H1 (cell line): ENCODE data around the gene NINJ2. TPM values are rescaled to one million over a fixed set of nuclear protein-coding genes. Genes with fewer than 3 reads are reported as not detected.

Experiments
- ATF3 ChIP-seq: IDR thresholded peaks from 2 replicates; pipeline ENCODE4 v1.6.1; 2011; ENCODE audit warnings: low read depth, mild to moderate bottlenecking, low read length; ENCODE audit not compliant: insufficient read depth
- BACH1 ChIP-seq: IDR thresholded peaks from 2 replicates; pipeline ENCODE4 v1.6.1; 2012; ENCODE audit warnings: low read length, improper control_type of control experiment
- BRCA1 ChIP-seq: IDR thresholded peaks from 2 replicates; pipeline ENCODE4 v1.6.1; 2012; ENCODE audit warnings: low read depth, low read length, improper control_type of control experiment
- CTCF ChIP-seq, 3 experiments: IDR thresholded peaks; 1 replicate in 2 of 3; 2 replicates in 1 of 3; pipeline versions ENCODE4 v1.5.1 to v1.6.1; 2011; ENCODE audit warnings: low read length in 3 of 3, mild to moderate bottlenecking in 3 of 3, inconsistent platforms in 2 of 3, low read depth in 1 of 3, moderate library complexity in 1 of 3; ENCODE audit not compliant: insufficient read depth in 1 of 3; ENCODE audit errors: control extremely low read depth in 1 of 3
- EGR1 ChIP-seq: IDR thresholded peaks from 2 replicates; pipeline ENCODE4 v1.6.1; 2011; ENCODE audit warnings: low read depth, low read length, borderline replicate concordance
- GABPA ChIP-seq: IDR thresholded peaks from 2 replicates; pipeline ENCODE4 v1.6.1; 2011; ENCODE audit warnings: mild to moderate bottlenecking, low read length, moderate library complexity, borderline replicate concordance; ENCODE audit not compliant: insufficient read depth
- MAFK ChIP-seq: IDR thresholded peaks from 2 replicates; pipeline ENCODE4 v1.6.1; 2012; ENCODE audit warnings: low read depth, mild to moderate bottlenecking, improper control_type of control experiment, low read length
- SIRT6 ChIP-seq: IDR thresholded peaks from one replicate; pipeline ENCODE4 v1.7.1; 2012; ENCODE audit warnings: low read length, inconsistent platforms
- SP2 ChIP-seq: IDR thresholded peaks from 2 replicates; pipeline ENCODE4 v1.6.1; 2012; ENCODE audit warnings: mild to moderate bottlenecking, low read length, inconsistent platforms
- SP4 ChIP-seq: IDR thresholded peaks from 2 replicates; pipeline ENCODE4 v1.6.1; 2012; ENCODE audit warnings: low read length, inconsistent platforms
- TBP ChIP-seq: IDR thresholded peaks from 2 replicates; pipeline ENCODE4 v1.6.1; 2011; ENCODE audit warnings: low read depth, low read length, improper control_type of control experiment
- ZNF274 ChIP-seq: IDR thresholded peaks from 2 replicates; pipeline ENCODE4 v1.7.0; 2012; ENCODE audit warnings: low read length, borderline replicate concordance; ENCODE audit errors: extremely low read depth
- polyA plus RNA-seq, 7 experiments: library from polyadenylated mRNA; depleted of rRNA in 3 of 7; stranded (reverse) in 5 of 7; unstranded in 2 of 7; fragments of >200 nt in 5 of 7; fragments of 200-250 nt in 2 of 7; gene quantifications; 1 replicate in 5 of 7; 2 replicates in 1 of 7; 4 replicates in 1 of 7; pipeline versions ENCODE4 v1.2.1 to v1.2.3, GENCODE V29; 2011 to 2013; ENCODE audit warnings: missing spikeins in 2 of 7, mixed read lengths in 2 of 7
- total RNA-seq: library from RNA; stranded (reverse); fragmentation: NEBNext Ultra II Directional; extraction: Animal tissue kit (Norgen Biotek cat#: 25700); gene quantifications from 2 replicates; pipeline ENCODE4 v1.2.1, GENCODE V29; 2021

Gene NINJ2
- total and polyA plus RNA-seq, 2 of the 8 experiments (the other 6 are each of a cell fraction or from before 2014, with no cell fraction given), result 1.4 TPM; not detected in 1

GRCh38 chr12:661720-662486 is 1.3 kb downstream of the NINJ2 start (continued):
- TF ChIP-seq ATF3 (no peak), CTCF (IDR thresholded peaks at IDR 0.05; ENCODE audit: control extremely low read depth in 1 of 3, insufficient read depth in 1 of 3, low read depth in 1 of 3, low read length in 3 of 3) (no peak), SIRT6 (no peak), BRCA1 (no peak), ZNF274 (no peak), SP4 (no peak), SP2 (no peak), GABPA (no peak), MAFK (no peak), BACH1 (no peak), EGR1 (no peak), TBP (no peak)
- TF ChIP-seq, all 59 proteins: peak for 0
